ENCODE measurements around the gene LRRTM3.

DNA sequence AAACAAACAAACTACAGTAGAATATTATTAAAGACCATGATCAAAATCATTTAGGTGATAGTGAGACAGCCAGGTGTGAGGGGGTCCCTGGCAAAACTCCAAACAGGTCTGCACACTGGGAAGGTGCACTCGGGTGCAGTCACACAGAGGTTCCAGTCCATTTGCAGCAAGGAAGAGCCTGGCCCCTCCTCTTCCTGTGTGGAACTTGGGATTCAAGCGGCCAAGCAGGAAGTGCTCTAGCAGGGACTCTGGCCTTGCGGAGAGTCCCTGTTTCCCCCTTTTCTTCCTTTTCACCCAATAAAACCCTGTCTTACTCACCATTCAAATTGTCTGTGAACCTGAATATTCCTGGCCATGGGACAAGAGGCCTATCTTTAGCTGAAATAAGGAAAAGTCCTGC is 181.8 kb downstream of the LRRTM3 start:
- TF ChIP-seq TCF12 (IDR thresholded peaks at IDR 0.05; ENCODE audit: low read depth) (no peak), CREB1 (IDR thresholded peaks at IDR 0.05; ENCODE audit: low read depth) (no peak), FOXM1 (IDR thresholded peaks at IDR 0.05; ENCODE audit: borderline replicate concordance, low read depth) (no peak), TAF1 (IDR thresholded peaks at IDR 0.05; ENCODE audit: low read depth) (no peak)
